Fibroblast of gingiva (primary cell): ENCODE measurements around the gene MYH16.
"Not testable (repeated sequence)": the region's sequence is repeated elsewhere in the genome, so short reads cannot be mapped to it uniquely, and the experiment has no call there.

Experiments
- DNase-seq: peaks from one replicate; pipeline ENCODE4 v3.0.0-alpha.2; 2011; ENCODE audit warnings: low read depth

The MYH16 gene

DNA sequence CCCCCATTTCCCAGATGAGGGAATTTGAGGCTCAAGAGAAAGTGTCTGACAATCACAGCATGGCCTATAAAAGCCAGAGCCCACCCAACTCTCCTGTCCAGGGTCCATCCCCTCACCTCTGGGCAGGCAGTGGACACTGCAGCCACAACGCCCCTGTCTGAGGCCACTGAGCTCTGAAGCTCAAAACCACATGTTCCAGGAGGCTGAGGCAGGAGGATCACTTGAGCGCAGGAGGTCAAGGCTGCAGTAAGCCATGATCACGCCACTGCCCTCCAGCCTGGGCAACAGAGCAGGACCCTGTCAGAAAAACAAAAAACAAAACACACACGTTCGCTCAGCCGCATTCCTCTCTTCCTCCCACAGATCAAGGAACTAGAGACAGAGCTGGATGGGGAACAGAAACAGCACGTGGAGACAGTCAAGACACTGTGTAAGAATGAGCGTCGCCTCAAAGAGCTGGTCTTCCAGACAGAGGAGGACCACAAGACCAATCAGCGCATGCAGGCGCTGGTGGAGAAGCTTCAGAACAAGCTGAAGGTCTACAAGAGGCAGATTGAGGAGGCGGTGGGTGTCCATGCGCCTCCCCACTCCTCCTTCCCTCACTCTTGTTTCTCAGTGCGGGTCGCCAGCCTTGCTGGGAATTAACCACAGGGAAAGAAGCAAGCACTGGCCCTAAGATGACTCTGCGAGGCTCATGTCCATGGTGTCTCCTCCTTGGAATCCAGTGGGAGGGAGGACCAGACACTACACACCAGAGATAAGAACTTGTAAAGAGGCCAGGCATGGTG lies 33.0 kb downstream of the MYH16 start:
- no peak for DNase-seq

DNA sequence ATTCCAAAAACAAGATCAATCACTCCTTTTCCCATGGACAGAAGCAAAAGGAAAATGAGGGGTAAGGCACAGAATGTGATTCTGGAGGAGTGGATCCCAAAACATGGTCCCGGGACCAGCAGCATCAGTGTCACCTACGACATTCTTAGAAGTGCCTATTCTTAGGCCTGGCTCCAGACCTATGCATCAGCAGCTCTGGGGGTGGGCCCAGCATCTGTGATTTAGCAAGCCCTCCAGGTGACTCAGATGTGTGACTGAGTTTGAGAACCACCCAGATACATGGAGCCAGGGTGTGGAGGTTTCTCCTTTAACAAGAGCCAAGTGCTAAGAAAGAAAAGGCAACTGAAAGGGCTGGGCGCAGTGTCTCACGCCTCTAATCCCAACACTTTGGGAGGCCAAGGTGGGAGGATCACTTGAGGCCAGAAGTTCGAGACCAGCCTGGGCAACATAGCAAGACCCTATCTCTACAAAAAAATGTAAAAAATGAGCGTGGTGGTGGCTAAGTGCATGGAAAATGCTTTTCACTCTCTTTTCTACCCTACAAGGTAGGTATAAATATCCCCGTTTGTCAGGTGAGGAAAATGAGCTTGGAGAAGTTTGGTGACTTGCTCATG lies 35.9 kb downstream of the MYH16 start:
- no peak for DNase-seq

DNA sequence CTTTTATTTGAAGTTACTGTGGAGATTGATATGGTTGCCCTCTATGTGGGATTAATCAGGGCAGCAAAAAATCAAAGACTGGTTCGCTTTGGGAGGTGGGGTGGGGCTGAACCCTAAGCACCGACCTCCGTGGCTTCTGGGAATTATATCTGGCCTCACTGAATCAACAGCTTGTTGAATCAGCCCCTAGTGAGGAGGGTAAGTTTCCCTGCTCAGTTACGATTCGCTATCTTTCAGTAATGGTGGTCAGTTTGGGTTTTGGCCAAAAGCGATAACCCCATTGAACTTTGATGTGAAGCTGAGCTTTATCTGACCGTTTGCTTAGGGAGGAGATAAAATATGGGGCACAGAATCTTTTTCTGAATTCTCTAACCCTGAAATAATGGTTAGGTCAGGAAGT lies 36.5 kb downstream of the MYH16 start:
- DNase-seq, result no peak

DNA sequence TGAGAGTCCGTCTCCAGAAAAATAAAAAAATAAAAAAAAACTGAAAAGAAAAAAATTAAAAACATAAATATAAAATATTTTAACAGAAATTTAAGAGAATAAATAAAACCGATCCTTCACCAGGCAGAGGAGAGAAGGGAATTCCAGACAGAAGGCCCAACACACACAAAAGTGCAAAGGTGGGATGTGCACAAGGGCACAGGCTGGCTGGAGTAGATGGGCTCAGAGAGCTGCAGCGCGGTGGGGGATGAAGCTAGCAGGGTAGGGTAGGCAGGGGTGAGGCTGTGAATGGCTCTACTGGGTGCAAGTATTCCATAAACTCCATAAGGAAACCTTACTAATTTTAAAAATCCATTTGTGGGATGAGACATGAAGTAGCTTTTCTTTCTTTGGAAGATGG lies 37.4 kb downstream of the MYH16 start:
- DNase-seq, result no peak

DNA sequence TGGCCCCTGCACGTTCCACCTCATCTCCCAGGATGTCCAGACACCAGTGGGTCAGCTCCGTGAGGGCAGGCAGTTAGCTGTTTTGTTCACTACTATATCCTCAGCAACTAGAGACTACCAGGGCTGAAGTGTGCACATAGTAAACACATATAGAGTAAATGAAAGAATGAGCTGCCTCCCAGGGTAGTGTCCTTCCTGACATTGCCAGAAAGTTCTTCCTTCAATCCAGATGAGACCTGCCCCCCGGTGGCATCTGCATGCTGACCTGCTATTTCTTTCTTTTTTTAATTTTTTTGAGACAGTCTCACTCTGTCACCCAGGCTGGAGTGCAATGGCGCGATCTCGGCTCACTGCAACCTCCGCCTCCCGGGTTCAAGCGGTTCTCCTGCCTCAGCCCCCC lies 39.1 kb downstream of the MYH16 start:
- DNase-seq, result no peak

DNA sequence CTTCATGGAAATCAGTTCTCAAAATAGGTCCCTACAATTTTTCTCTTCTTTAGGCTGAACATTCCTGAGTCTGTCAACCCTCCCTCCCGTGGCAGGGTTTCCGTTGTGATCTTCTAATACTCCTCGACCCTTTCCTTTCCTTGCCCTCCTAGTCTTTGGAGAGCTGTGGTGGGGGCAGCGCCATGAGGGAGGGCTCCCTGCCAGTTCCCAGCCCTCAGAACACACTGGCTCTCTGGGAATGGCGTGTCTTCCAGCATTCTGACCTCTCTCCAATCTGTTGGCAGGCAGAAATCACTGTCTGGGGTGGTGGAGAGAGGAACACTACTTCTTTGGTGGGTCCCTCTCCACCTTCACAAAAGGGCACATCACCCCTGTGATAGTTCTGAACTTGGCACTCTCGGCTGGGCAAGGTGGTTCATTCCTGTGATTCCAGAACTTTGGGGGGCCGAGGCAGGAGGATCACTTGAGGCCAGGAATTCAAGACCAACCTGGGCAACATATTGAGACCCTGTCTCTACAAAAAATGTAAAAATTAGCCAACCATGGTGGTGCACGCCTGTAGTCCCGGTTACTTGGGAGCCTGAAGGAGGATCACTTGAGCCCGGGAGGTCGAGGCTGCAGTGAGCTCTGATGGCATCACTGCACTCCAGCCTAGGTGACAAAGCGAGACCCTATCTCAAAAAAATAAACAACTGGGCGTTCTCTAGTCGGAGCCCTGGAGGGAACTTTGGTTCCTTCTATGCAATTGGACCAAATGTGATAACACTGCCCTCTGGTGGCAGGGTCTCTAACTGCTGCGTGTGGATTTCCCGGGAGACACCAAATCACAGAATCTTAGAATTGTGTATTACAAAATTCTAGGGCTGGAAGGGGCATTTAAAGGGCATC lies 39.9 kb downstream of the MYH16 start:
- DNase-seq, result peak; percentile 39

DNA sequence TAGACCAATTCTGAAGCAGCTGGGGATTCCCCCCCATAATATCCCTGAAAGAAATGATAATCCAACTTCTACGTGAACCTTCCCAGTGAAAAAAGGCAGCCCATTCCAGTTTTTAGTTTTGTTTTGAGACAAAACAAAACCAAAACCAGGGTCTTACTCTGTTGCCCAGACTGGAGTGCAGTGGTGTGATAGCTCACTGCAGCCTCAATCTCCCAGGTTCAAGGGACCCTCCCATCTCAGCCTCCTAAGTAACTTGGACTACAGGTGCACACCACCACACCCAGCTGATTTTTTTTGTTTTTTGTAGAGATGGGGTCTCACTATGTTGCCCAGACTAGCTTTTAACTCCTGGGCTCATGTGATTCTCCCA lies 40.5 kb downstream of the MYH16 start:
- DNase-seq, result no peak

DNA sequence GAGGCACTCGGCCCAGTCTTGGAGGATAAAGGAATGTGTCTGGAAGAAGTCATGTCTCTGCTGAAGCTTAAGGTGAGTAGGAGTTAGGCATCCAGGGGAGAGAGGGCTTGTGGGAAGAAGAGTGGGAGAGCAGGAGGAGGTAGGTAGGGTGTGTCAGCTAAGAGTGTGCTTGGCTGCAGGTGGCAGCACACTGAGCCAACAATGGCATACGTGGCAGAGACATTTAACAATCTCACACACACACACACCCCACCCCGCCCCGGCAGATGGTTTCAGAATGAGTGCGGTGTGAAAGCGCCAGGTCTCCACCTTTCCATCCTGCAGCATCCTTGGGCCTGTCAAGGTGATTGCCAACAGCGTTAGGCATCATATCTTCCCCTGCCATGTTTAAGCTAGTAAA lies 41.9 kb downstream of the MYH16 start:
- no peak for DNase-seq

DNA sequence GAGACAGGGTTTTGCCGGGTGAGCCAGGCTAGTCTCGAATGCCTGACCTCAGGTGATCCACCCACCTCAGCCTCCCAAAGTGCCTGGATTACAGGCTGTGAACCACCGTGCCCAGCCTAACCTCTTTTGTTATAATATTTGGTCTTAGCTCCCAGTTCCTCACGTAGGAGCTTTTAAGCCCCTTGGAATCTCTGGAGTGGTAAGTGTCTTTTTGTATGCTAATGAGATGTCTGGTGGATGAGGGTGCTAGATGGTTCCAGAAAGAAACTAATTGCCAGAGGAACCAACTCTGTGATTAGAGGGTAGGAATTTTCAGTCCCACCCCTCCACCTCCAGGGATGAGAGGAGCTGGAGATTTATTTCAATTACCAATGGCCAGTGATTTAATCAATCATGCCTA lies 47.7 kb downstream of the MYH16 start:
- no peak for DNase-seq

DNA sequence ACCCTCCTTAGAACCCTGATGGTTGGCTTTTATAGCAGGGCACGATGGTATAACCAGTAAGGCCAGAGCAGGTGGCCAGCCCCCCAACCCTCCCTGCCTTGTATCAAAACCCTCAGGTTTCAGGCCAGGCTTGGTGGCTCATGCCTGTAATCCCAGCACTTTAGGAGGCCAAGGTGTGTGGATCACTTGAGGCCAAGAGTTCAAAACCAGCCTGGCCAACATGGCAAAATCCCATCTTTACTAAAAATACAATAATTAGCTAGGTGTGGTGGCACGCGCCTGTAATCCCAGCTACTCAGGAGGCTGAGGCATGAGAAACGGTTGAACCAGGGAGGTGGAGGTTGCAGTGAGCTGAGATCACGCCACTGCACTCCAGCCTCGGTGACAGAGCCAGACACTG lies 50.0 kb downstream of the MYH16 start:
- not testable (repeated sequence) for DNase-seq

DNA sequence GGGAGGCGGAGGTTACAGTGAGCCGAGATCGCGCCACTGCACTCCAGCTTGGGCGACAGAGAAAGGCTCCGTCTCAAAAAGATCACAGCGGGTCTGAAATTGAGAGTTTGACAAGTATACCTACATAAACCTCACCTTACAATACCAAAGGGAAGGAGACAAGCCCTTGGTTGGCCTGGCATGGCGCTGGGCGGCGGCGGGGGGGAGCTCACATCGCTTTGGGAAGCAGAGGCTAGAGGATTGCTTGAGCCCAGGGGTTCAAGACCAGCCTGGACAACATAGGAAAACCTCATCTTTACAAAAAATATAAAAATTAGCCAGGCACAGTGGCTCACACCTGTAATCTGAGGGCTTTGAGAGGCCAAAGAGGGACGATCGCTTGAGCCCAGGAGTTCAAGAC lies 51.9 kb downstream of the MYH16 start:
- no peak for DNase-seq

DNA sequence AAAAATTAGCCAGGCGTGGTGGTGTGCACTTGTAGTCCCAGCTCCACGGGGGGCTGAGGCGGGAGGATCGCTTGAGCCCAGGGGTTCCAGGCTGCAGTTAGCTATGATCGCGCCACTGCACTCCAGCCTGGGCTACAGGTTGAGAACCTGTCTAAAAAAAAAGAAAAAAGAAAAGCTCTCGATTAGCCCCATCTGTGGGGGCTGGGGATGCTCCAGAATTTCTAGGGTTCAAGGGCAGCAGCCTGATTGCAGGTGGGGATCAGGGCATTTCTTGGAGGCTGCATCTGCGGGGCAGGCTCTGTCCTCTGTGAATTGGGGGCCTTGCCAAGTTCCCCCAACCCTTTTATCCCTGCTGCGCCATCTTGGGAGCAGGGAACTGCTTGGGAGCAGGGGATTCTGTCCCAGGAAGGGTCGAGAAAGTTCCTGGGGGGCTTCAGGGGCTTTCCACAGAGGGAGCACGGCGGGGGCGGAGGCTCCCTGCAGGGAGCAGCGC lies 52.4 kb downstream of the MYH16 start:
- DNase-seq, result no peak

DNA sequence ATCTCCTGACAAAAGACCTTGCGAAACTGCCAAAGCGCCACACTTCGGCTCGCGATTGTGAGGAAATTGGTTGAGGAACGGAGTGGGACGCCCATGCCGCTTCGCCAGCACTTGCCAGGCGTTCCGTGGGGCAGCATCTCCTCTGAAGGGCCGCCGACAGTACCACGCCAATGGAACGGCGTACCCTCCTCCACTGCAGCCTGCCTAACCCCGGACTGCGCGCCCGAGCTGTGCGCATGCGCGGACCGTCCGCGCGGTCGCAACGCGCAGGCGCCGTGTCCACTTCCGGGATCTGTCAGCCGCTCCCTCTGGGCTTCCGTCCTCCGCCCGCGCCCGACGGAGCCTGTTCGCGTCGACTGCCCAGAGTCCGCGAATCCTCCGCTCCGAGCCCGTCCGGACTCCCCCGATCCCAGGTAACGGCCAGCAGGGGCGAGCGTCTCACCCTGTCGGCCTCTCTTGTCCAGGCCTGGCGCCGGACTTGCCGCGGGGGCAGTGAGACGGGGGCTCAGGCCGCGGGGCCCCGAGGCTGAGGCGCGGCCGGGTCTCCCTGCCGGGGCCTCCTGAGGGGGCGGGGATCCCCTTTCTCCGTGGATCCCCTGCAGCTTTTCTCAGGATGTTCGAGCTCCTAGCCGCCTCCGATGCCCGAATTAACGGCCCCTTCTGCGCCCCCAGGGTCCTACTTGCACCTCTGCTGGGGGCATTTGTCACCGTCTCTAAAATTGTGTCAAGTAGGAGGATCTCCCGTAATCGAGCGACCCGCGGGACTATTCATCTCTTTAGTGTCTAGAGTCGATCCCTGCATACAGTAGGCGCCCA lies 53.2 kb downstream of the MYH16 start, which contains the start of gene ARPC1A:
ARPC1A (plus strand) TSS at position 307 of the 816 bp plus-strand sequence. CDS start 7,456 bp downstream, outside the sequence.
- peak; percentile 91 for DNase-seq

DNA sequence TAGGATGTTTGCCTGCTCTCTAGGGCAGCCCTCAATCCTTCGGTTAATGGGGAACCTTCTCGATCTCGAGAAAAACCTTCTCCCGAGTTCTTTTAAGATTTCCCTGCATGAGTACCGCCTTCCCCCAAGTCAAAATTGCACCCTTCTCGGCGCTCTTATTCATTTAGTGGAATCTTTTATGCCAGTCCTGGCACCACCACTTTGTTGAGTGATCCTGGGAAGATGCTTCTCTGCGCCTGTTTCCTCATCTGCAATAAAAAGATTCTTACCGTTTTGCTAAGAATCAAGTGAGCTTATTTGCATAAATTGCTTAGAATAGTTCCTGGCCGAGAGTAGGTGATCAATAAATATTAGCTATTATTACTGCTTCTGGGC lies 53.8 kb downstream of the MYH16 start:
- DNase-seq, result no peak

DNA sequence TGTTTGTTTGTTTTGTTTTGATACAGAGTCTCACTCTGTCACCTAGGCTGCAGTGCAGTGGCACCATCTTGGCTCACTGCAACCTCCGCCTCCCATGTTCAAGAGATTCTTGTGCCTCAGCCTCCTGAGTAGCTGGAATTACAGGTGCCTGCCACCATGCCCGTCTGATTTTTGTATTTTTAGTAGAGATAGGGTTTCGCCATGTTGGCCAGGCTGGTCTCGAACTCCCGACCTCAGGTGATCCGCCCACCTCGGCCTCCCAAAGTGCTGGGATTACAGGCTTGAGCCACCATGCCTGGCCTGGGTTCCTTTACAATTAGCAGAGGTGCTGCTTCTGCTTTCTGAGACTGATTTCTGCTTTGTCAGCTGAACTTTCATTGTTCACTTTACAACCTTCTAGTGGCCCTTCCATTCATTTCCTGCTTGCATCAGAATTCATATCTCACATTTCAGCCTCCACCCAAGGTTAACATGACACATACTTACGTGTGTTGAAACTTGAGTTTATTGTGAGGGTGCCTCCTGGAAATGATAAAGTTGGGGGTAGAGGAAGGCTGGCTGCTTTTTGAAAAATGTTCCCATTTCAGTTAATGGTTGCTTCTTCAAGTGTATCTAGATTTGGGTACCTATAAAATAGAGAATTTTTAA lies 57.8 kb downstream of the MYH16 start:
- DNase-seq, result peak; percentile 79

DNA sequence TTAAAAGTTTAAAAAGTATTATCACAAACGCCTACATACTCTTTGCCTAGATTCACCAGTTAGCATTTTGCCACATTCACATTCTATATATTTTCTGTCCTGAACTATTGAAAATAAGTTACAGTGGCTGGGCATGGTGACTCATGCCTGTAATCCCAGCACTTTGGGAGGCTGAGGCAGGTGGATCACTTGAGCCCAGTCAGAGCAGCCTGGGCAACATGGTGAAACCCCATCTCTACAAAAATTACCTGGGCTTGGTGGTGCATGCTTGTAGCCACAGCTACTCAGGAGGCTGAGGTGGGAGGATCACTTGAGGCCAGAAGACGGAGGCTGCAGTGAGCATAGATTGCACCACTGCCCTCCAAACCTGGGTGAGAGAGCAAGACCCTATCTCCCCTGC lies 58.4 kb downstream of the MYH16 start:
- DNase-seq, result no peak

DNA sequence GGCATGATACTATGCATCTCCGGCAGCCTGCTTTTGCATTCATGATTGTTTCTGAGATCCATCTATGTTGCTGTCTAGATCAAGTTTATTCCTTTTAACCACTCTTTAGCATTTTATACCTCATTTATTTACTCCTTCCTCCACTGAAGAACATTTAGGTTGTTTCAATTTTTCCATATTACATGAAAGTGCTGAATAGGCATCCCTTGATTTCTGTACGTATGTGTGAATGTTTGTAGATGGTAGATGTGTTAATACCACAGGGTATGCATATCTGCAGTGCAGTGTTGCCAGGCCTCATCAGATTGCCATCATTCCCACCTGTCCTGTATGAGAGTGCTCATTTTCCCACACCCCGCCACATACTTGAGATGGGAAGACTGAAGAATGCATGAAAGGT lies 67.0 kb downstream of the MYH16 start:
- no peak for DNase-seq

DNA sequence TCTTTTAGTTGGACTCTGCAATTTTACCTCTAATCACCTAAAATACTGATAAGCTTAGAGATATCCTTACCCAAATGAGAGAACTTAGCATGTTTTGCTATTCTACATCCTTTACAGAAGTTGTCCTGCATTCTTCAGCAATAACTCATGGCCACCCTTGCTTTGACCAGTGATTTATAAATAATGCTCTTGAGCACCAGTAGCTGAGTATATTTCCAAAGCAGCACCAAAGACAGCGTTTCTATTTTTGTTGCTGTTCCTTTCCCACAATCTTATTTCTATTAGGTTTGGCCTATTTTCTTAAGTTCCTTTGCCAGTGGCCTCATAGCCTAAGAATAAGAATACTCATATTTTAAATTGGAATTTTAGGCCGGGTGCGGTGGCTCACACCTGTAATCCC lies 68.0 kb downstream of the MYH16 start:
- no peak for DNase-seq

DNA sequence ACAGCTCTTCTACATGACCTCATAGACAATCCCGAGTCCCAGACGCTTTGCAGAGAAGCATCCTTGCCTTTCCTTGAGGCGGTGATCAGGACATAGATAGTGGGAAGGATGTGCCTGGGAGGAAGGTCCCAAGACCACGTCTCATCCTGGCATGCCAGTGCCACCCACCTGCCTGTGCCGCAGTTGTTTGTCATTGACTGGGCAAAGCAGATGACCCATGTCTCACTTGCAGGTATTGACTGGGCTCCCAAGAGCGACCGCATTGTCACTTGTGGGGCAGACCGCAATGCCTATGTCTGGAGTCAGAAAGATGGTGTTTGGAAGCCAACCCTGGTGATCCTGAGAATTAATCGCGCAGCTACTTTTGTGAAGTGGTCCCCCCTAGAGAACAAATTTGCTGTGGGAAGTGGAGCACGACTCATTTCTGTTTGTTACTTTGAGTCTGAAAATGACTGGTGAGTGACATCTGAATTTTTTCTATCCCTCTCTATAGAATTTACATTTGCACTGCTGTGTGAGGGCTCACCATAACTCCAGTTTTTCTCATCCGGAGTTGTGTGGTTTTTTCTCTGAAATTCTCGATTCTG lies 71.5 kb downstream of the MYH16 start:
- no peak for DNase-seq

DNA sequence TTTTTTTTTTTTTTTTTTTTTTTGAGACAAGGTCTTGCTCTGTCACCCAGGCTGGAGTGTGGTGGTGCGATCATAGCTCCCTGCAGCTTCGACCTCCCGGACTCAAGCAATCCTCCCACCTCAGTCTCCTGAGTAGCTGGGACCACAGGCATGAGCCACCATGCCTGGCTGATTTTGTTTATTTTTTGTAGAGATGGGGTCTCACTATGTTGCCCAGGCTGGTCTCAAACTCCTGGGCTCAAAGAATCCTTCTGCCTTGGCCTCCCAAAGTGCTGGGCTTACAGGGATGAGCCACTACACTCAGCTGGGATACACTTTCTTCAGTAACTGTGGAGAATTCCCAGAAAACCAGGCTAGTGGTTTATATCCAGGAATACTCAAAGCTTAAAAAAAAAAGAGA lies 78.0 kb downstream of the MYH16 start:
- DNase-seq, result not testable (repeated sequence)

DNA sequence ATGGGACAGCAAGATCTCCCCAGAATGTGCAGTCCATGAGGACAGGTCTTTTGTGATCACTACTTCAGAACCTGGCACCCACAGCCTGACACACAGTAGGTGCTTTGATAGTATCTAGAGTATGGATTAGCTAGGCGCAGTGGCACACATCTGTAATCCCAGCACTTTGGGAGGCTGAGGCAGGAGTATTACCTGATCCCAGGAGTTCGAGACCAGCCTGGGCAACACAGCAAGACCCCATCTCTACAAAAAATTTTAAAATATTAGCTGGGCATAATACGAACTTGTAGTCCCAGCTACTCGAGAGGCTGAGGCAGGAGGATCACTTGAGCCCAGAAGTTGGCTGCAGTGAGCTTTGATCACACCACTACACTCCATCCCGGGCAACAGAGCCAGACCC lies 79.6 kb downstream of the MYH16 start:
- no peak for DNase-seq
